ENCODE data around the gene HSD17B1.

GRCh38 chr17:42566883-42567573 lies 14.3 kb downstream of the HSD17B1 start, which contains the start of gene MLX:
- TF ChIP-seq SIN3A (IDR thresholded peaks at IDR 0.05; ENCODE audit: borderline replicate concordance, insufficient read depth, low read length) (peak; percentile 74; the same call in 1 of the 2 replicates), POLR2AphosphoS5 (IDR thresholded peaks at IDR 0.05; ENCODE audit: low read depth, low read length) (peak; percentile 84), REST (IDR thresholded peaks at IDR 0.05; ENCODE audit: insufficient read depth in 1 of 2, low read depth in 2 of 2, low read length in 2 of 2) (0 out of 4 replicates have a peak, but pooled peaks of 1 of the 2 experiments have one; percentile 22), TAF1 (IDR thresholded peaks at IDR 0.05; ENCODE audit: borderline replicate concordance, insufficient read depth, low read length) (peak; percentile 84; the same call in 1 of the 2 replicates), FOXP2 (optimal IDR thresholded peaks at IDR 0.05; ENCODE audit: borderline replicate concordance, extremely low read depth, extremely low read length, insufficient read depth) (peak; percentile 79)

Measured in PFSK-1 (cell line).